Spleen (tissue), 7 donors: Measurements from ENCODE around the gene SEC22B.
"Not testable (repeated sequence)": the region's sequence is repeated elsewhere in the genome, so short reads cannot be mapped to it uniquely, and the experiment has no call there.

ENCODE experiments used
- POLR2A ChIP-seq, 3 donors: fragments of 450-650 bp; IDR thresholded peaks; one replicate each; pipeline ENCODE4 v1.5.1; 2017; ENCODE audit warnings: antibody characterized with exemption in 3 of 3, mild to moderate bottlenecking in 1 of 3
- TF ChIP-seq, protein P1 (sequence below), 11 experiments: fragments of 200-600 bp in 7 of 11; fragments of 450-650 bp in 4 of 11; sonication (generic) in 4 of 11; IDR thresholded peaks in 8 of 11; conservative IDR thresholded peaks in 3 of 11; 1 replicate in 7 of 11; 2 replicates in 4 of 11; pipeline versions ENCODE4 v1.4.0 to v1.8.0; 2016 to 2021; ENCODE audit warnings: antibody characterized with exemption in 11 of 11, inconsistent platforms in 4 of 11, mild to moderate bottlenecking in 1 of 11
- donor health status: DM: no; HTN: no; CAD: no; lungs with moderate emphysema.
- donor health status: DM: no; HTN: no; CAD: no.
- donor health status: DM: no; HTN: no; CAD: no.

DNA sequence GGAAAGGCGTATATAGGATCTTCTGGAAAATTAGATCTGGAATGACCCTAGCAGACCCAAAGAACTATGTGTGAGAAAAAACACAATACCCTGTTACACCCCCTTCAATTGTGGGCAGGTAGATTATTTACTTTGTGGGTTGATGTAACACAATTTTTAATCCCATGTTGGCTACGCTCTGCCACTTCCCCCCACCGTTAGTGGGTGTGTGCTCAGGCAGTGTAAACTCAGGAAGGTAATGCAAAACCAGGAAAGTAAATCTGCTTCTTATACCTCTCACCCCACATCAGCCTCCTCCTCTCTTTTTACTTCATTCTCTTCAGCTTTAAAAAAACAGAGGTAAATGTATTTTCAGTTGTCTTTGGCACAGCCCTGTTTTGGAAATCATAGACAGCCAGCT, 63.2 kb downstream of the SEC22B start:
- TF ChIP-seq POLR2A (IDR thresholded peaks at IDR 0.05), result not testable (repeated sequence)
- TF ChIP-seq, protein P1, sequence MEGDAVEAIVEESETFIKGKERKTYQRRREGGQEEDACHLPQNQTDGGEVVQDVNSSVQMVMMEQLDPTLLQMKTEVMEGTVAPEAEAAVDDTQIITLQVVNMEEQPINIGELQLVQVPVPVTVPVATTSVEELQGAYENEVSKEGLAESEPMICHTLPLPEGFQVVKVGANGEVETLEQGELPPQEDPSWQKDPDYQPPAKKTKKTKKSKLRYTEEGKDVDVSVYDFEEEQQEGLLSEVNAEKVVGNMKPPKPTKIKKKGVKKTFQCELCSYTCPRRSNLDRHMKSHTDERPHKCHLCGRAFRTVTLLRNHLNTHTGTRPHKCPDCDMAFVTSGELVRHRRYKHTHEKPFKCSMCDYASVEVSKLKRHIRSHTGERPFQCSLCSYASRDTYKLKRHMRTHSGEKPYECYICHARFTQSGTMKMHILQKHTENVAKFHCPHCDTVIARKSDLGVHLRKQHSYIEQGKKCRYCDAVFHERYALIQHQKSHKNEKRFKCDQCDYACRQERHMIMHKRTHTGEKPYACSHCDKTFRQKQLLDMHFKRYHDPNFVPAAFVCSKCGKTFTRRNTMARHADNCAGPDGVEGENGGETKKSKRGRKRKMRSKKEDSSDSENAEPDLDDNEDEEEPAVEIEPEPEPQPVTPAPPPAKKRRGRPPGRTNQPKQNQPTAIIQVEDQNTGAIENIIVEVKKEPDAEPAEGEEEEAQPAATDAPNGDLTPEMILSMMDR (IDR thresholded peaks at IDR 0.05 in 8 of 11, conservative IDR thresholded peaks at IDR 0.05 in 3 of 11), result not testable (repeated sequence)
